Stimulated activated CD4-positive, alpha-beta T cell treated with anti-CD3 and anti-CD28 coated beads, Interleukin-1b, Interleukin-23, amount 100 ng/mL, for 24 hours (primary cell): ENCODE results near the gene MBOAT2.
"Not testable (repeated sequence)": the region's sequence is repeated elsewhere in the genome, so short reads cannot be mapped to it uniquely, and the experiment has no call there.

ENCODE experiments used
- DNase-seq, 4 experiments: peaks; one replicate each; pipeline ENCODE4 v3.0.0-alpha.2; 2020; ENCODE audit warnings: low read depth in 4 of 4, low spot score in 1 of 4

MBOAT2 gene

GRCh38 chr2:8993902-8994278 is 9.6 kb downstream of the MBOAT2 start:
- no peak for DNase-seq

- no peak for DNase-seq
These were observed 10.1 kb downstream of the MBOAT2 start for GRCh38 chr2:8993196-8993901.

DNA sequence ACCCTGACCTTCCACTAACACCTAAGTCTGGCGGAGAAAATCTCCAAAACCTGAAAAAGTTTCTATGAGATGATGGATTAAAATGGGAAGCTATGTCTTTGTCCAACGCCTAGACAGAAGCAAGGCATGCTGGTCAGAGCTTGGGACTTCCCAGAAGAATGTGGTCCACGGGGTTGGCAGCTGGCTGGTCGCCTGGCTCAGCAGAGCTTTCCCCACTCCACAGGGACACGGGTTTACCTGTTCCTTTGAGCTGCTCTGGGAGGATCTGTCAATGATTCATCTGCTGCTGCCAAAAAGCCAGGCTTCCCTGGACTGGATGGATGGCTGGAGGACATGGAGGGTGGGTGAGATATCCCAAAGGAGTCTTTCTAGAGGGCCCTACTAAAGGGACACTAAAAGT is 10.8 kb downstream of the MBOAT2 start:
- DNase-seq: no peak

DNA sequence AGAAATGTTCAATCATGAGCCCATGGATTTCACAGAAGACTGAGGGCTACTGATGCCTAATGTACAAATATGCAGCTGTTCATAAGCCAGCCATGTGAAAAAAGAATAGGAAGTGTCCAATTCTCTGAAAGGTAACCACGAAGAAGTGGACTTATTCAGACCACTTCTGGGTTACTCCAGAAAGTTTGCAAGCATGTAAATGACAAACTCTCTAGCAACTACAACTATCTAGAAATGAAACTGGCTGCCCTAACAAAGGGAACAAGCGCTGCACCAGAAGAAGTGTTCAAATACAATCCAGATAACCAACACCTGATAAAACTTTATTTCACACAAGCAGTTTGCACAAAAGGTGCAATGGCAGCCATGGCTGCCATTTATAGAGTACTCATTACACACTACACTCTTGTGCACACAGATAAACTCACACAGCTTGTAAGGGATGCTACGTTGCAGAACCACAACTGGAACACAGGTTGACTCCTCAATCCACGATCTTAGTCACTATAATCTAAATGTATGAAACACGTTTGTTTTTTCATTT is 13.9 kb downstream of the MBOAT2 start:
- no peak for DNase-seq

DNA sequence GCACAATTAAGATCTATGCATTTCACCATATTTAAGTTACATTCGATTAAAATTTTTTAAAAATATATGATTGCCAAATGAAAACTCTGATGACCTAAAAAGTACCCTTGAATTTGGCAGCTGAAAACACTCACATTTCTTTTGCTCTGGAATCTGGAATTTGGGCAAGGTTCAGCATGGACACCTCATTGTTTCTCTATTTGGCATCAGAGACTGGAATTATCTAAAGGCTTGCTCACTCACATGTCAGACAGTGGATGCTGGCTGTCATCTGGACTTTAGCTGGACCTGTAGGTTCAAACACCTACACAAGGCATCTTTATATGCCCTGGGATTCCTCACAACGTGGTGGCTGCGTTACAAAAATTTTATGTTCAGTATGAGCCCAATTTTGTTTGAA is 16.1 kb downstream of the MBOAT2 start:
- DNase-seq: no peak

GRCh38 chr2:8986327-8986976 is 17.0 kb downstream of the MBOAT2 start:
- no peak for DNase-seq

- DNase-seq: no peak
These were observed 17.7 kb downstream of the MBOAT2 start for GRCh38 chr2:8985561-8986326.

DNA sequence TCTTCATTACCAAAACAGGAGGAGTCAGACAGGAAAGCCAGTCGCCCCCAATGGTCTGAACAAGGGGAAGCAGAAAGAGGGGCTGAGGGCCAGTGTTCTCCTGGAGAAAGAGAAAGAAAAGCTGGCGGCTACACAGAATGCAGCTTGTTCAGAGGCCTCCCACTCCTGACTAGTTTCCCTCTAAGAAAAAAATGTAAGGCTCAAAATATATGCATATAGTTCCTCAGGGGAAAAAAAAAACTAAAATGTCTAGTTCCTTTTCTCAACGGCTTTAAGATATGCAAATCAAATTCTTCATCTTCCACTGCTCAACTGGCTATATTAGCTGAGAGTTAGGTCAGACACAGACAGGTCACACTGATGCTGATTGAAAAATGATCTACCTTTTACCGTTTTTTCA is 18.6 kb downstream of the MBOAT2 start:
- no peak for DNase-seq

- DNase-seq: no peak
These were observed 19.3 kb downstream of the MBOAT2 start for GRCh38 chr2:8984157-8984556.

- DNase-seq: no peak
These were observed 19.9 kb downstream of the MBOAT2 start for GRCh38 chr2:8983571-8983970.

- no peak for DNase-seq
These were observed 21.6 kb downstream of the MBOAT2 start for GRCh38 chr2:8981876-8982275.

GRCh38 chr2:8980096-8980495 is 23.4 kb downstream of the MBOAT2 start:
- DNase-seq: no peak

GRCh38 chr2:8977758-8978157 is 25.7 kb downstream of the MBOAT2 start:
- no peak for DNase-seq

DNA sequence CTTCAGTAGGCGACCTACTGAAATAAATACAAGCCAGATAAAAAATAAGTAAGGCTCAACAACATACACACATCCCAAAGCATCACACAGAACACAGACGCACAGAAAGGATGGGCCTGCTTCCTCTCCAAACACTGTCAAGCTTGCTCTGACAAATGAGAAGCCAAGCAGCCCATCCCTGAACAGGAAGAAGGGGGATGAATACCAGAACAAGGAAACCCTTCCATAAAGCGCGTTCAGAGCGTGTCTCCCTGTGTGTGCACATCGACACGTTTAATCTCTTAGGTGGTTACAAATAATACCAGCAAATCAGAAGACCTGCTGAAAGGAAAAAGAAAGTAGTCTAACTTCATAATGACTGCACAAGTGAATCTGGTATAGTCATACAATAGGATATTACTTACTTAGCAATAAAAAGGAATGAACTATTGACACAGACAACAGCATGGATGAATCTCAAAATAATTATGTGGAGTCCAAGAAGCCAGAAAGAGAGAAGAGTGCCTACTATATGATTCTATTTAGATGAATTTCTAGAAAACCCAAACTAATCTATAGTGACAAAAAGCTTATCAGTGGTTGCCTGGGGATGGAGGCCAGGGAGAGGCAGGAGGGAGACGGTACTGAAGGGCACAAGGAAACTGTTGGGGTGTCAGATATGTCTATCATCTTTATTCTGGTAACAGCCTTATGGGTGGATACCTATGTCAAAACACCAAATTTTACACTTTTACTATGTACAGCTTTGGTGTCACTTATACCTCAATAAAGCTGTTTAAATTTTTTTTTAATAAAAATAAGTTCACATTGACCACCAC is 26.8 kb downstream of the MBOAT2 start:
- DNase-seq: no peak

GRCh38 chr2:8974016-8974415 is 29.5 kb downstream of the MBOAT2 start:
- DNase-seq: no peak

GRCh38 chr2:8973017-8973416 is 30.5 kb downstream of the MBOAT2 start:
- not testable (repeated sequence) for DNase-seq

- not testable (repeated sequence) for DNase-seq
These were observed 30.9 kb downstream of the MBOAT2 start for GRCh38 chr2:8972535-8972934.

GRCh38 chr2:8969348-8969747 is 34.1 kb downstream of the MBOAT2 start:
- DNase-seq: not testable (repeated sequence)

- DNase-seq: no peak
These were observed 37.2 kb downstream of the MBOAT2 start for GRCh38 chr2:8966123-8966908.

DNA sequence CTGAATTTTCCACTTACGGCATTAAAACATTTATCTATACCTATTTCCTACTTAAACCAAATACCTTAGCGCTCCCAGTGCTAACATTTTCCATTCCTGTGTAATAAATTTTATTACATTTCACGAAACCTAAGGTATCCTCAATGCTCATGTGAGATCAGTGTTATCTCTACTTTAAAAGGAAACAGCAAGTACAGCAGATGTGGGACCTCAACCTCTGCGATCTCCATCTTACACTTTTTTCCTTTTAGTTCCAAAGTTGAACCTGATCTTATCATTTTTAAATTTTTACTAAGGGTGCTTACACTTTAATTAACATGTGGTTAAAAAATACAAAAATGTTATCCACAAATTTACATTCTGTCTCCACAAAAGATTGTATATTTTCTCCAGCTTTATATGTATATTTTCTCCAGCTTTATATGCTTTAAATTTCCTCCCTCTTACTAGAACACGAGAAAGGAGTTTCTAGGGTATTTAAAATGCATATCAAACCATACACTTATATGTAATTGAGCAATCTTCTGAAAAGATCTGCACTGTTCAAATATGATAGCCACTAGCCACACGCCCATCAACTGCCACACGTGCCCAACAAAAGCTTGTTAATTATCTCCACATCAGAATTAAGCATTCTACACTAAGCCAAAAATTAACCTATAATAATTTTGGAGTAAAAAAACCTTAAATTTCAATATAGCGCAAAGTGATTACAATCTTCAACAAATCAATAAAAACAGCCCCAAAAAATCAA is 38.1 kb downstream of the MBOAT2 start:
- no peak for DNase-seq
